Limb (tissue), 2 donors: ENCODE results near the gene PADI2.

Source experiments
- DNase-seq, 2 donors: peaks; one replicate each; pipeline ENCODE4 v3.0.0-alpha.2; 2016; ENCODE audit errors: extremely low spot score in 2 of 2

PADI2 gene

DNA sequence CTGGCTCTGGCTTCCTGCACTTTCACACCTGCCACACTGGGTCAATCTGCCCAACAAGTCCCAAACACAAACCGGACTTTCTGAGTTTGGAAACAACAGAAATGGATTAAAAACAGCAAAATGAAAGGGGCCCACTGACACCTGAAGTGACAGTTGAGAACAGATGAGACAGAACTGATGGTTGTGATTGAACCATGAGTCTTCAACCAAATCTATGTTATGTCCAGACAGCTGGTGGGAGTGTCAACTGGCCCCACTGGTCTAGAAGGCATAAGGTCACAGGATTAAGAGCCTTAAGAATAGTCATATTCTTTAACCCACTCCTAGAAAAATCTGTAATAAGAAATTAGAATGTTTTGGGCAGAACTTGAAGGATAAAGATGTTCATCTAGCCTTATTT is 94.5 kb downstream of the PADI2 start:
- no peak for DNase-seq

DNA sequence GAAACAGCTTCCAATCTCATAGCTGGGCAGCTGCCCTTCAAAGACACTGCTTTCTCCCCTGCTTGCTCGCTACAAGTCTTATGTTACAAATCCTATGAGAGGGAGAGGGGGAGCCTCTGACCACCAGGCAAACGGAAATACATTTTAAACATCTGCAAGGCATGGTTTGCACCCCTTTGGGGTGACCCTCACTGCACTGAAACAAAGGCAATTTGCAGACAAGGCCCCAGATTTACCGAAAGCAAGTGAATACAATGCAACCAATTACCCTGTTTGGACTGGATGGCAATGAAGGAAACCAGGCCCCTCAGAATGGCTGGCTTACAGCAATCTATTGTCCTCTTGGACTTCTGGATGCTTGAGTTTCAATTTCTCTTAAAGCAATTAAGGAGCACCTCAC is 95.7 kb downstream of the PADI2 start:
- no peak for DNase-seq

DNA sequence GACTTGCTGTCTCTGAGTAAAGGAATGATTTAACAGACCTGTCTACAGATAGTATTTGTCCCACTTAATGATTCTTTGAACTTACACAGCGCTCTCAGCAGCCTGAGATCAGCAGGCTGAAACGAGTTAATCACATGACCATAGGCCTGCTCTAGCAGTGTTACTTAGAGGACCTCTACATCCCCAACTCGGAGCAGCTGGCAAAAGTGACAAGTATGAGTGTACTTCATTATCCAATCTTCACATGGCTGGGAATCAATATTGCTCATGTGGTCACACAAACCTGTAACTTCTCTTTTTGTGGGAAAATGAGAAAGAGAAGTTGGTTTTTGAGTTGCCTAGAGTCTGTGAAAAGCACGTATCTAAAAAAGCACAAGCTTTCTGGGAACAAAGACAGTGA is 96.1 kb downstream of the PADI2 start:
- no peak for DNase-seq

DNA sequence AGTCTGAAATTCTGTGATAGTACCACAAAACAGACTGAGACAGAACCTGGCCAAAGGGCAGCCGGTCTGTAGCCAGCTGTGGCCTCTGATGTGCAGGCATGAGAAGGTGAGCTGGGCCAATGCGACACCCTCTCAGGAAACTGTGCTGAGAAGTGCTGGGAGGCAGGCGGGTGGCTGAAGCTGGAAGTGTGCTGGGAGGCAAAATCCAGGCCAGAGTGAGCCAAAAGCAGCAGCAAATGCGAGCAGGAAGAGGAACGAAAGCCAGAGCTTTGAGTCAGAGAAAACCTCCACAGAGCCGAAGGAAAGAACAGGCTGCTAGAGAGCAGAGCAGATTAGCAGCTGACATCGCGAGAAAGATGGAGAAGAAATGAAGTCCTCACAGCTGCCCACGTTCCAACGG is 97.4 kb downstream of the PADI2 start:
- no peak for DNase-seq

DNA sequence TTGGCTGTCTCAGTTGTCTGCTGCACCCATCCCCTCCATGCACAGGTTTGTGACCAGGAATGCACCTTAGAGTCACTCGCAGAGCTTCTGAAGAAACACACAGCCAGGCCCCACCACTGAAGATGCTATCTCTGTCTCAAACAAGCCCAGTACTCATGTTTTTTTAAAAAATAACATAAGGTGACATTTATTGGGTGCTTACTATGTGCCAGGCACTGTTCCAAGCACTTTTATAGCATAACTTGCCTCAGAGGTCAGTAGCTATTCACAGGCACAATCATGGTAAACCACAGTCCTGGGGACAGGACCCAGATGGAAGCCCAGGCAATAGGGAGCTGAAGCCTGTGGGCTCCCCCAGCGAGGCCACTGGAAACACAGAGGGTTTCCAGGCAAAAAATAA is 98.7 kb downstream of the PADI2 start:
- DNase-seq = no peak

DNA sequence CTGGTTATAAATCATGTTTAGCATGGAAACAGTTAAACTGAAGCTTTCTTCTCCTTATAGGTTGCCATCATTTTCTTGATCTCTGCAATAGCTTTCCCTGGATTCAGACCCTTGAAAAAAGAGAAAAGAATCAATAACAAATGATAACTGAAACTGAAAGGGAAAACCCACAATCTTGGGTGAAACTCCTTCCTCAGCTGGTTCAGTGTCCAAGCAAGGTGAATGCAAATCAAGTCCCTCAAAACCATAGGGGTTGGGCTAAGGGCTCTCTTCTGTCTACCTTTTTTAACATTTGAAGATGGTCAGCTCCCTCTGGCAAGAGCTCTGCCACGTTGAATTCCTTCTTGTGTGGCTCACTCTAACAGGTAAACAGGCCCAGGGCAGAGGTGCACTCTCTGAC is 100.4 kb downstream of the PADI2 start:
- DNase-seq = no peak

DNA sequence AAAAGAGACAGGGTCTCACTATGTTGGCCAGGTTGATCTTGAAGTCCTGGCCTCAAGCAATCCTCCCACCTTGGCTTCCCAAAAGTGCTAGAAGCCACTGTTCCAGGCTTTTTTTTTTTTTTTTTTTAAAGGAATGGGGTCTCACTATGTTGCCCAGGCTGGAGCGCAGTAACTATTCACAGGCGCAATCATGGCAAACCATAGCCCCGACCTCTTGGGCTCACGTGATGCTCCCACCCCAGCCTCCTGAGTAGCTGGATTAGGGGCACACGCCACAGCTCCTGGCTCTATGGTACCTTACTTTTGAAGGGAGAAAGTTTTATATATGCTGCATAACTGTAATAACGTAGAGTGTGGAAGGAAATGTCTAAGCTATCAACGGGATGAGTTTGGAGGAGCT is 101.8 kb downstream of the PADI2 start:
- no peak for DNase-seq
